ENCODE data around the gene TNFSF8. TPM values are rescaled to one million over a fixed set of nuclear protein-coding genes. Genes with fewer than 3 reads are reported as not detected.

The TNFSF8 gene
- total RNA-seq, 1 donor from 2014 or later = not detected

DNA sequence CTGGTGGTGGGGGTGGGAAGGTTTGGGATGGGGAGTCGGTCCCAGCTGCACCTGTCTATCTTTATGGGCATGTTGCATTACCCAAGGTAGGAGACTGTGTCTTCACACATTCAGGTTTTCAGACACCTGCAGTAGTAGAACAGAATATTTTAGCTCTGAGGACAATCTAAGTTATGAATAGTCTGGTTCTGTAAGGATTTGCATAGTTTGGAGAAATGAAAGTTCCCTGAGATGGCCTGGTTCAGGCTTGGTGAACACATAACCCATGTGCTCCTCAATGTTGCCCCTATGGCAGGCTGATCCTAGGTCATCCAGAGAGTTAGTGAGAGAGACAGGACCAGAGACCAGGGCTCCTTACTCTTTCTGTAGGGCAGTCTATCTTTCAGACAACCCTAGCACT is 20.7 kb downstream of the TNFSF8 start:
- Histone ChIP-seq H3K36me3 (ENCODE audit: control insufficient read depth, insufficient read depth, low read length) (no peaks in the 10 kb centered on the region), H3K27me3 (ENCODE audit: control insufficient read depth, insufficient read depth, low read length) (peaks cover 23% of the 10 kb centered on the region), H3K4me3 (ENCODE audit: low read depth, low read length) (no peak overlapping the region)
- no peak for TF ChIP-seq CTCF (IDR thresholded peaks at IDR 0.05; ENCODE audit: insufficient read depth, low read length, severe bottlenecking)
- FAIRE-seq (no peak), DNase-seq (ENCODE audit: low read depth) (no peak)

GRCh38 chr9:114908805-114909448 is 21.5 kb downstream of the TNFSF8 start:
- TF ChIP-seq CTCF (IDR thresholded peaks at IDR 0.05; ENCODE audit: insufficient read depth, low read length, severe bottlenecking) = no peak

GRCh38 chr9:114908104-114908622 is 22.2 kb downstream of the TNFSF8 start:
- H3K4me3 ChIP-seq (ENCODE audit: low read depth, low read length) = no peak overlapping the region
- DNase-seq (ENCODE audit: low read depth) = peak; percentile 100
- FAIRE-seq = peak; percentile 94
- no peaks in the 10 kb centered on the region for H3K36me3 ChIP-seq (ENCODE audit: control insufficient read depth, insufficient read depth, low read length)
- TF ChIP-seq CTCF (IDR thresholded peaks at IDR 0.05; ENCODE audit: insufficient read depth, low read length, severe bottlenecking) = no peak
- H3K27me3 ChIP-seq (ENCODE audit: control insufficient read depth, insufficient read depth, low read length) = peaks cover 20% of the 10 kb centered on the region

More at GRCh38 chr9:114908805-114909448, 21.5 kb downstream of the TNFSF8 start:
- peak; percentile 55 for DNase-seq (ENCODE audit: low read depth)
- H3K27me3 ChIP-seq (ENCODE audit: control insufficient read depth, insufficient read depth, low read length) = peaks cover 23% of the 10 kb centered on the region
- no peak overlapping the region for H3K4me3 ChIP-seq (ENCODE audit: low read depth, low read length)
- H3K36me3 ChIP-seq (ENCODE audit: control insufficient read depth, insufficient read depth, low read length) = no peaks in the 10 kb centered on the region
- FAIRE-seq = no peak

GRCh38 chr9:114906922-114907571 is 23.3 kb downstream of the TNFSF8 start:
- TF ChIP-seq CTCF (IDR thresholded peaks at IDR 0.05; ENCODE audit: insufficient read depth, low read length, severe bottlenecking) = peak; percentile 55
- peak; percentile 42 for DNase-seq (ENCODE audit: low read depth)
- H3K4me3 ChIP-seq (ENCODE audit: low read depth, low read length) = no peak overlapping the region
- H3K27me3 ChIP-seq (ENCODE audit: control insufficient read depth, insufficient read depth, low read length) = peaks cover 15% of the 10 kb centered on the region
- H3K36me3 ChIP-seq (ENCODE audit: control insufficient read depth, insufficient read depth, low read length) = no peaks in the 10 kb centered on the region
- no peak for FAIRE-seq

DNA sequence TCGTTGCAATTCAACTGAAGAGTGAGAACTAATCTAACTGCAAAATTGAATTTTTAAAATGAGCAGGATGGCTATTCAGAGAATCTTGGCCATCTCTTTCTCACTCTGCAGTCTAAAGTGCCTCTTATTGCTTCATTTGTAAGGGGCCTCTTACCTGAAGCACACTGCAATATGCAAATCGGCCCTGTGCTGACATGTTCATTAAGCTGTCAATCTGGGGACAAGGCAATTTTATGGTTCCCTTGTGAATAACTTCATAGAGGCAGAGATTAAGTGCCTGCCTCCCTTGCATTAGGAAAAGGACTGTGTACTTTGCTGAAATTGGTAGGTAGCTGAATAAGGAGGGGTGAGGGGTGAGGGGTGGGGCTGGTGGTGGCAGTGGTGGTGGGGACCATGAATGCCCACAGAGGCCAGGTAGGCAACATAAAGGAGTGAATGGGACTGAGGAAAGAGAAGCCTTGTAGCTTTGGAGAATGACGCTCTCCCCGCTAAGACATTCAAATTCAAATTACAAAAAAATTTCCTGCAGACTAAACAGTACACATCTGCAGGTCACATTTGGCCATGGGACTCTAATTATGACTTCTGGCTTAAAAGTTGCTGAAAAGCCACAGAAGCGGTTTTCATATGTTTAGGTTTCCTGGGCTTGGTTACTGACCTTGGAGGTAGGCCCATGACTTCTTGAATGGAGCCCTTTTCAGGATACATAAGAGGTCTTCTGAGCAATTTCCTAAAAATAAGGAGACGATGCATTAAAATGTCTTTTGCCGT is 25.0 kb downstream of the TNFSF8 start:
- H3K36me3 ChIP-seq (ENCODE audit: control insufficient read depth, insufficient read depth, low read length) = no peaks in the 10 kb centered on the region
- TF ChIP-seq CTCF (IDR thresholded peaks at IDR 0.05; ENCODE audit: insufficient read depth, low read length, severe bottlenecking) = no peak
- no peak for FAIRE-seq
- no peak overlapping the region for H3K4me3 ChIP-seq (ENCODE audit: low read depth, low read length)
- no peak for DNase-seq (ENCODE audit: low read depth)
- H3K27me3 ChIP-seq (ENCODE audit: control insufficient read depth, insufficient read depth, low read length) = peaks cover 13% of the 10 kb centered on the region
